Panc1 (cell line): ENCODE data around the gene DEPDC5. TPM values are rescaled to one million over a fixed set of nuclear protein-coding genes. Genes with fewer than 3 reads are reported as not detected.

Experiments
- ATAC-seq: fragments of 200-7000 bp; cut with Tn5 transposase; 2 replicates; pipeline ENCODE4 v1.9.1; 2020; ENCODE audit warnings: mild to moderate bottlenecking, moderate library complexity
- BruUV-seq: library from RNA; stranded (reverse); fragments of 400-500 nt; replicated peaks from 2 replicates; lab custom pipeline; 2021; lab: Mats Ljungman, UMichigan
- CTCF ChIA-PET: fragments of 300-600 bp; sonication (Branson Sonifier 250); formaldehyde crosslinking; loops from one replicate; lab custom pipeline; 2022; ENCODE audit warnings: antibody characterized with exemption; lab: Charles Lee
- POLR2A ChIA-PET: fragments of 300-600 bp; sonication (Branson Sonifier 250); formaldehyde crosslinking; loops from one replicate; lab custom pipeline; 2022; ENCODE audit warnings: antibody characterized with exemption; lab: Charles Lee
- DNase-seq: peaks from one replicate; pipeline ENCODE4 v3.0.0-alpha.2; 2010; ENCODE audit warnings: low read depth, low spot score
- H3K27ac ChIP-seq: 2 replicates; pipeline ENCODE4 v1.5.1; 2011; ENCODE audit warnings: mild to moderate bottlenecking, low read length, inconsistent platforms
- H3K27me3 ChIP-seq: fragments of 200-500 bp; sonication (Bioruptor generic); 2 replicates; pipeline ENCODE4 v1.6.0; 2014; ENCODE audit warnings: low read length, inconsistent platforms; ENCODE audit not compliant: control insufficient read depth, insufficient read depth
- H3K36me3 ChIP-seq: fragments of 200-500 bp; sonication (Bioruptor generic); 2 replicates; pipeline ENCODE4 v1.5.1; 2014; ENCODE audit warnings: inconsistent platforms, mild to moderate bottlenecking, low read length, moderate library complexity; ENCODE audit not compliant: control insufficient read depth, insufficient read depth
- H3K4me1 ChIP-seq: 2 replicates; pipeline ENCODE4 v1.5.1; 2011; ENCODE audit warnings: inconsistent platforms, mild to moderate bottlenecking, low read length, moderate library complexity; ENCODE audit not compliant: control insufficient read depth, insufficient read depth
- H3K4me3 ChIP-seq, 2 experiments: 2 replicates each; pipeline ENCODE4 v1.5.1; 2011 to 2012; ENCODE audit warnings: low read depth in 2 of 2, low read length in 2 of 2, mild to moderate bottlenecking in 2 of 2, inconsistent platforms in 1 of 2, moderate library complexity in 1 of 2
- H3K9me3 ChIP-seq: fragments of 200-500 bp; sonication (Bioruptor generic); 2 replicates; pipeline ENCODE4 v1.5.1; 2014; ENCODE audit warnings: low read depth, mild to moderate bottlenecking, inconsistent platforms, low read length, moderate library complexity; ENCODE audit not compliant: control insufficient read depth, insufficient read depth
- CTCF ChIP-seq: fragments of 450-650 bp; IDR thresholded peaks from 2 replicates; pipeline ENCODE4 v1.5.1; 2017; ENCODE audit warnings: mild to moderate bottlenecking
- POLR2AphosphoS5 ChIP-seq: IDR thresholded peaks from 2 replicates; pipeline ENCODE4 v1.6.1; 2012; ENCODE audit warnings: mild to moderate bottlenecking, low read depth, low read length, moderate library complexity
- SIN3A ChIP-seq: IDR thresholded peaks from 2 replicates; pipeline ENCODE4 v1.6.1; 2012; ENCODE audit warnings: low read depth, mild to moderate bottlenecking, low read length, moderate library complexity, borderline replicate concordance; ENCODE audit not compliant: insufficient read depth
- TCF7L2 ChIP-seq: IDR thresholded peaks from 2 replicates; pipeline ENCODE4 v1.6.1; 2011; ENCODE audit warnings: mild to moderate bottlenecking, low read depth, low read length, inconsistent platforms
- in situ Hi-C: cut with HindIII; loops from 2 replicates; pipeline ENCODE4 v1.10.0; 2016; ENCODE audit warnings: low sequenced_read_pairs, low pct_unique_long_range_greater_than_20kb
- intact Hi-C: fragments of 100-400 bp; cut with micrococcal nuclease; formaldehyde crosslinking; loops from one replicate; pipeline ENCODE4 v1.10.0; 2022; ENCODE audit not compliant: unreplicated experiment
- total RNA-seq: library from RNA; stranded (reverse); gene quantifications from one replicate; pipeline ENCODE4 v1.2.1, GENCODE V29; 2021; ENCODE audit not compliant: unreplicated experiment
- TF ChIP-seq, protein P1 (sequence below), 2 experiments: IDR thresholded peaks; 2 replicates each; pipeline ENCODE4 v1.6.1; 2011 to 2012; ENCODE audit warnings: low read depth in 2 of 2, control low read depth in 1 of 2, low read length in 1 of 2, mild to moderate bottlenecking in 1 of 2, moderate library complexity in 1 of 2; ENCODE audit not compliant: insufficient read depth in 1 of 2

The DEPDC5 gene
- total RNA-seq, 1 experiment from 2014 or later = 20.2 TPM

- no peak overlapping the region for H3K4me3 ChIP-seq
- BruUV-seq = no TSS peak
- H3K9me3 ChIP-seq = no peaks in the 10 kb centered on the region
- no peak overlapping the region for H3K27ac ChIP-seq
- CTCF ChIA-PET = interaction anchor here (0.6 kb wide), 1 partner anchor 339 kb away, joined by 10 read pairs; no protein-coding TSS in a partner anchor
- H3K27me3 ChIP-seq = no peaks in the 10 kb centered on the region
- in situ Hi-C loops = no loop called here
- no peaks in the 10 kb centered on the region for H3K4me1 ChIP-seq
- intact Hi-C loops = no loop called here
- DNase-seq (no peak), ATAC-seq (no peak)
- POLR2A ChIA-PET = no interaction called here
- TF ChIP-seq SIN3A (no peak), POLR2AphosphoS5 (no peak), TCF7L2 (no peak), CTCF (no peak)
- TF ChIP-seq, protein P1, sequence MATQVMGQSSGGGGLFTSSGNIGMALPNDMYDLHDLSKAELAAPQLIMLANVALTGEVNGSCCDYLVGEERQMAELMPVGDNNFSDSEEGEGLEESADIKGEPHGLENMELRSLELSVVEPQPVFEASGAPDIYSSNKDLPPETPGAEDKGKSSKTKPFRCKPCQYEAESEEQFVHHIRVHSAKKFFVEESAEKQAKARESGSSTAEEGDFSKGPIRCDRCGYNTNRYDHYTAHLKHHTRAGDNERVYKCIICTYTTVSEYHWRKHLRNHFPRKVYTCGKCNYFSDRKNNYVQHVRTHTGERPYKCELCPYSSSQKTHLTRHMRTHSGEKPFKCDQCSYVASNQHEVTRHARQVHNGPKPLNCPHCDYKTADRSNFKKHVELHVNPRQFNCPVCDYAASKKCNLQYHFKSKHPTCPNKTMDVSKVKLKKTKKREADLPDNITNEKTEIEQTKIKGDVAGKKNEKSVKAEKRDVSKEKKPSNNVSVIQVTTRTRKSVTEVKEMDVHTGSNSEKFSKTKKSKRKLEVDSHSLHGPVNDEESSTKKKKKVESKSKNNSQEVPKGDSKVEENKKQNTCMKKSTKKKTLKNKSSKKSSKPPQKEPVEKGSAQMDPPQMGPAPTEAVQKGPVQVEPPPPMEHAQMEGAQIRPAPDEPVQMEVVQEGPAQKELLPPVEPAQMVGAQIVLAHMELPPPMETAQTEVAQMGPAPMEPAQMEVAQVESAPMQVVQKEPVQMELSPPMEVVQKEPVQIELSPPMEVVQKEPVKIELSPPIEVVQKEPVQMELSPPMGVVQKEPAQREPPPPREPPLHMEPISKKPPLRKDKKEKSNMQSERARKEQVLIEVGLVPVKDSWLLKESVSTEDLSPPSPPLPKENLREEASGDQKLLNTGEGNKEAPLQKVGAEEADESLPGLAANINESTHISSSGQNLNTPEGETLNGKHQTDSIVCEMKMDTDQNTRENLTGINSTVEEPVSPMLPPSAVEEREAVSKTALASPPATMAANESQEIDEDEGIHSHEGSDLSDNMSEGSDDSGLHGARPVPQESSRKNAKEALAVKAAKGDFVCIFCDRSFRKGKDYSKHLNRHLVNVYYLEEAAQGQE (IDR thresholded peaks at IDR 0.05; ENCODE audit: insufficient read depth in 1 of 2, low read depth in 2 of 2, low read length in 1 of 2) = no peak
- H3K36me3 ChIP-seq = no peaks in the 10 kb centered on the region; the same call in 1 of the 2 replicates
Observed at GRCh38 chr22:31789803-31790202, 36.0 kb downstream of the DEPDC5 start.

DNA sequence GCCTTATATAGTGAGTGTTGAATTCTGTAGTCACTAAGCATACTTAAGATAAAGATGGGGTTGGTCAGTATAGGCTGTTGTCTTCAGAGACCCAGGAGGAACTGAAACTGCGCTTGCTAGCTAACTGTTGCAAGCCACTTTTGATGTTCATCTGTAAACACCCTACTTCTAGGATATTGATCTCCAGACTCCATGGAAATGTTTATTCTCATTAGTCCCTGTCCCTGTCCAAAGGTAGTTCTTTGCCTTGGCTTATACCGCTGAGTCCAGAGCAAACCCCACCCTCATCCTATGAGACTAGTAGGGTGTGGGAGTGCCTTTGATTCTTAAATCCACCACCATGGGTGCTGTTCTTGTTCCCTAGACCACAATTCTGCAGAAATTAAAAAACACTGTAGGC is 36.4 kb downstream of the DEPDC5 start:
- BruUV-seq = no TSS peak
- no peak for DNase-seq

More for the DNA sequence above, 36.4 kb downstream of the DEPDC5 start:
- POLR2A ChIA-PET = no interaction called here
- no peak overlapping the region for H3K27ac ChIP-seq
- CTCF ChIA-PET = no interaction called here
- intact Hi-C loops = no loop called here
- H3K4me3 ChIP-seq = no peak overlapping the region
- H3K36me3 ChIP-seq = no peaks in the 10 kb centered on the region; the same call in 1 of the 2 replicates
- H3K9me3 ChIP-seq = no peaks in the 10 kb centered on the region
- TF ChIP-seq CTCF (no peak), SIN3A (no peak), TCF7L2 (no peak), POLR2AphosphoS5 (no peak)
- TF ChIP-seq, protein P1 (IDR thresholded peaks at IDR 0.05; ENCODE audit: insufficient read depth in 1 of 2, low read depth in 2 of 2, low read length in 1 of 2) = no peak
- no peaks in the 10 kb centered on the region for H3K4me1 ChIP-seq
- no peak for ATAC-seq
- in situ Hi-C loops = no loop called here
- no peaks in the 10 kb centered on the region for H3K27me3 ChIP-seq
